ENCODE measurements around the gene DHX30. TPM values are rescaled to one million over a fixed set of nuclear protein-coding genes. Genes with fewer than 3 reads are reported as not detected.

DHX30 gene
- total and polyA plus RNA-seq, 9 of the 15 experiments (the other 6 are each of a cell fraction or from before 2014, with no cell fraction given): 12.3 to 158 (median 79.0) TPM

DNA sequence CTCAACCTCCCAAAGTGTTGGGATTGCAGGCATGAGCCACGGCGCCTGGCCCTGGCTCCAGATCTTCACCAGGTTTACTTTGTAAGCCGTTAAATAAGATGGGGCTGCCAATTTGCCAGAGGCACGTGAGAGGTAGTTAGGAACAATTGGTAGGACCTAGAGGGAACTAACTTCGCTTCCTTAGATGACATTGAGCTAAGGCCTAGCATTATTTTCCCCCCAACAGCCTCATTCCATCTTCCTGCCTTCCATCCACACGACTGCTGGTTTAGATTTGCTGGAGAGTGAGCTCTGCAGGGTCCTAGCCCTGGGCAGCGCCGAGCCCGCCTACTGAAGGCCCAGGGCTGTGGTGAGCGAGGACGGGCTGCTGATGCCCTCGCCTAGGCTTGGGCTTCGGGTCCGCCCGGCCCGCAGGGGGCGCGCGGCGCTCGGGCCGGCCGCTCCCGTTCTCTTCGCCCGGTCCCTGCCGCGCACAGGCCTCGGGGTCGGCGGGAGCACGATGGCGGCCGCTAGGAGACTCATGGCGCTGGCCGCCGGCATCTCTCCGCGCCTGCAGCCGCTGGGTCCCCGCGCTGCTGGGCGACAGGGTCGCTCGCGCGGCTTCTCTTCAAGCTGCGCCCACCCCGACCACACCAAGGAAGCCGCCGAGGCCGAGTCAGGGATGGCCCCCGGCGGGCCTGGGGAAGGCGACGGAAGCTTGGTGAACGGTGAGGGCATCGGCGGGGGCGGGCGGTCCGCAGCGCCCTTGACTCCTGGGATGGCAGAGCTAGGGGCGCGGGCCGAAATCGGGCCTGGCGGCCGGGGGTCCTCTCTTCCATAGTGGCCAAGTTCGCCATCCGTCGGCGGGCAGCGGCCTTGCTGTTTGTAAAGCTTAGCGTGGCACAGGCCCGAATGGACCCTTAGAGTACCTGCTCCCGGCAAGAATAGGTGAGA is 21.9 kb downstream of the DHX30 start (continued):
- TF ChIP-seq, protein P1, sequence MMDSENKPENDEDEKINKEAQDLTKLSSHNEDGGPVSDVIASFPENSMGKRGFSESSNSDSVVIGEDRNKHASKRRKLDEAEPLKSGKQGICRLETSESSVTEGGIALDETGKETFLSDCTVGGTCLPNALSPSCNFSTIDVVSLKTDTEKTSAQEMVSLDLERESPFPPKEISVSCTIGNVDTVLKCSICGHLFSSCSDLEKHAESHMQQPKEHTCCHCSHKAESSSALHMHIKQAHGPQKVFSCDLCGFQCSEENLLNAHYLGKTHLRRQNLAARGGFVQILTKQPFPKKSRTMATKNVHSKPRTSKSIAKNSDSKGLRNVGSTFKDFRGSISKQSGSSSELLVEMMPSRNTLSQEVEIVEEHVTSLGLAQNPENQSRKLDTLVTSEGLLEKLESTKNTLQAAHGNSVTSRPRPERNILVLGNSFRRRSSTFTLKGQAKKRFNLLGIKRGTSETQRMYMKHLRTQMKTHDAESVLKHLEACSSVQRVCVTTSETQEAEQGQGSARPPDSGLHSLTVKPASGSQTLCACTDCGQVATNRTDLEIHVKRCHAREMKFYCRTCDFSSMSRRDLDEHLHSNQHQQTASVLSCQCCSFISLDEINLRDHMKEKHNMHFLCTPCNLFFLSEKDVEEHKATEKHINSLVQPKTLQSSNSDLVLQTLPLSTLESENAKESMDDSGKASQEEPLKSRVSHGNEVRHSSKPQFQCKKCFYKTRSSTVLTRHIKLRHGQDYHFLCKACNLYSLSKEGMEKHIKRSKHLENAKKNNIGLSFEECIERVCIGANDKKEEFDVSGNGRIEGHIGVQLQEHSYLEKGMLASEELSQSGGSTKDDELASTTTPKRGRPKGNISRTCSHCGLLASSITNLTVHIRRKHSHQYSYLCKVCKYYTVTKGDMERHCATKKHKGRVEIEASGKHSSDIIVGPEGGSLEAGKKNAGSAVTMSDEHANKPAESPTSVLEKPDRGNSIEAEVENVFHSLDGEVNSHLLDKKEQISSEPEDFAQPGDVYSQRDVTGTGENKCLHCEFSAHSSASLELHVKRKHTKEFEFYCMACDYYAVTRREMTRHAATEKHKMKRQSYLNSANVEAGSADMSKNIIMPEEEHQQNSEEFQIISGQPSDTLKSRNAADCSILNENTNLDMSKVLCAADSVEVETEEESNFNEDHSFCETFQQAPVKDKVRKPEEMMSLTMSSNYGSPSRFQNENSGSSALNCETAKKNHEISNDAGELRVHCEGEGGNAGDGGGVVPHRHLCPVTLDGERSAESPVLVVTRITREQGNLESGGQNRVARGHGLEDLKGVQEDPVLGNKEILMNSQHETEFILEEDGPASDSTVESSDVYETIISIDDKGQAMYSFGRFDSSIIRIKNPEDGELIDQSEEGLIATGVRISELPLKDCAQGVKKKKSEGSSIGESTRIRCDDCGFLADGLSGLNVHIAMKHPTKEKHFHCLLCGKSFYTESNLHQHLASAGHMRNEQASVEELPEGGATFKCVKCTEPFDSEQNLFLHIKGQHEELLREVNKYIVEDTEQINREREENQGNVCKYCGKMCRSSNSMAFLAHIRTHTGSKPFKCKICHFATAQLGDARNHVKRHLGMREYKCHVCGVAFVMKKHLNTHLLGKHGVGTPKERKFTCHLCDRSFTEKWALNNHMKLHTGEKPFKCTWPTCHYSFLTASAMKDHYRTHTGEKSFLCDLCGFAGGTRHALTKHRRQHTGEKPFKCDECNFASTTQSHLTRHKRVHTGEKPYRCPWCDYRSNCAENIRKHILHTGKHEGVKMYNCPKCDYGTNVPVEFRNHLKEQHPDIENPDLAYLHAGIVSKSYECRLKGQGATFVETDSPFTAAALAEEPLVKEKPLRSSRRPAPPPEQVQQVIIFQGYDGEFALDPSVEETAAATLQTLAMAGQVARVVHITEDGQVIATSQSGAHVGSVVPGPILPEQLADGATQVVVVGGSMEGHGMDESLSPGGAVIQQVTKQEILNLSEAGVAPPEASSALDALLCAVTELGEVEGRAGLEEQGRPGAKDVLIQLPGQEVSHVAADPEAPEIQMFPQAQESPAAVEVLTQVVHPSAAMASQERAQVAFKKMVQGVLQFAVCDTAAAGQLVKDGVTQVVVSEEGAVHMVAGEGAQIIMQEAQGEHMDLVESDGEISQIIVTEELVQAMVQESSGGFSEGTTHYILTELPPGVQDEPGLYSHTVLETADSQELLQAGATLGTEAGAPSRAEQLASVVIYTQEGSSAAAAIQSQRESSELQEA (IDR thresholded peaks at IDR 0.05; ENCODE audit: low read depth): 0 out of 2 replicates have a peak, but pooled peaks have one; percentile 12
- TF ChIP-seq POLR2G (IDR thresholded peaks at IDR 0.05; ENCODE audit: low read depth, low read length) (peak; percentile 100), GABPA (tag; conservative IDR thresholded peaks at IDR 0.05; ENCODE audit: low read depth) (peak; percentile 69), PCBP2 (IDR thresholded peaks at IDR 0.05; ENCODE audit: low read depth, low read length, poor library complexity, severe bottlenecking) (no peak), HSF4 (CRISPR knock-in tag; IDR thresholded peaks at IDR 0.05; ENCODE audit: borderline replicate concordance) (no peak), JUNB (CRISPR knock-in tag; conservative IDR thresholded peaks at IDR 0.05) (no peak), DDX20 (tag; IDR thresholded peaks at IDR 0.05; ENCODE audit: low read depth) (no peak), NFRKB (IDR thresholded peaks at IDR 0.05; ENCODE audit: low read depth) (peak; percentile 81; the same call in 1 of the 2 replicates), CEBPB (tag; IDR thresholded peaks at IDR 0.05) (no peak), HNRNPK (IDR thresholded peaks at IDR 0.05; ENCODE audit: low read depth, low read length, poor library complexity, severe bottlenecking) (peak; percentile 66), CREB1 (IDR thresholded peaks at IDR 0.05) (peak; percentile 64; the same call in 1 of the 2 replicates), CREB1 (CRISPR knock-in tag; IDR thresholded peaks at IDR 0.05) (peak; percentile 68; the same call in 1 of the 2 replicates), MCM5 (IDR thresholded peaks at IDR 0.05; ENCODE audit: low read depth) (no peak), RUNX1 (IDR thresholded peaks at IDR 0.05; ENCODE audit: low read depth) (peak; percentile 14; the same call in 1 of the 2 replicates)
- TF ChIP-seq, protein P2, sequence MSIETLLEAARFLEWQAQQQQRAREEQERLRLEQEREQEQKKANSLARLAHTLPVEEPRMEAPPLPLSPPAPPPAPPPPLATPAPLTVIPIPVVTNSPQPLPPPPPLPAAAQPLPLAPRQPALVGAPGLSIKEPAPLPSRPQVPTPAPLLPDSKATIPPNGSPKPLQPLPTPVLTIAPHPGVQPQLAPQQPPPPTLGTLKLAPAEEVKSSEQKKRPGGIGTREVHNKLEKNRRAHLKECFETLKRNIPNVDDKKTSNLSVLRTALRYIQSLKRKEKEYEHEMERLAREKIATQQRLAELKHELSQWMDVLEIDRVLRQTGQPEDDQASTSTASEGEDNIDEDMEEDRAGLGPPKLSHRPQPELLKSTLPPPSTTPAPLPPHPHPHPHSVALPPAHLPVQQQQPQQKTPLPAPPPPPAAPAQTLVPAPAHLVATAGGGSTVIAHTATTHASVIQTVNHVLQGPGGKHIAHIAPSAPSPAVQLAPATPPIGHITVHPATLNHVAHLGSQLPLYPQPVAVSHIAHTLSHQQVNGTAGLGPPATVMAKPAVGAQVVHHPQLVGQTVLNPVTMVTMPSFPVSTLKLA (conservative IDR thresholded peaks at IDR 0.05): peak in 1 of 2 experiments; percentile 78; a peak in 3 of 4 replicates
